HUES6 (cell line): Measurements from ENCODE around the gene C12orf43.

ENCODE experiments used
- H3K27ac ChIP-seq: 2 replicates; pipeline ENCODE4 v1.7.0; 2013; ENCODE audit warnings: low read depth, mild to moderate bottlenecking, low read length, inconsistent platforms
- H3K27me3 ChIP-seq: 2 replicates; pipeline ENCODE4 v1.6.1; 2013; ENCODE audit warnings: low read length; ENCODE audit not compliant: control insufficient read depth, insufficient read depth
- H3K36me3 ChIP-seq: 2 replicates; pipeline ENCODE4 v1.6.1; 2013; ENCODE audit warnings: low read length; ENCODE audit not compliant: control insufficient read depth, insufficient read depth
- H3K4me1 ChIP-seq: 2 replicates; pipeline ENCODE4 v1.6.1; 2013; ENCODE audit warnings: low read length; ENCODE audit not compliant: control insufficient read depth, insufficient read depth
- H3K4me3 ChIP-seq: 2 replicates; pipeline ENCODE4 v1.5.1; 2013; ENCODE audit warnings: low read depth, low read length
- H3K9ac ChIP-seq: one replicate; pipeline ENCODE4 v1.6.1; 2013; ENCODE audit warnings: mild to moderate bottlenecking, low read length
- H3K9me3 ChIP-seq: 2 replicates; pipeline ENCODE4 v1.6.1; 2013; ENCODE audit warnings: low read depth, low read length; ENCODE audit not compliant: control insufficient read depth, insufficient read depth

C12orf43 gene

DNA sequence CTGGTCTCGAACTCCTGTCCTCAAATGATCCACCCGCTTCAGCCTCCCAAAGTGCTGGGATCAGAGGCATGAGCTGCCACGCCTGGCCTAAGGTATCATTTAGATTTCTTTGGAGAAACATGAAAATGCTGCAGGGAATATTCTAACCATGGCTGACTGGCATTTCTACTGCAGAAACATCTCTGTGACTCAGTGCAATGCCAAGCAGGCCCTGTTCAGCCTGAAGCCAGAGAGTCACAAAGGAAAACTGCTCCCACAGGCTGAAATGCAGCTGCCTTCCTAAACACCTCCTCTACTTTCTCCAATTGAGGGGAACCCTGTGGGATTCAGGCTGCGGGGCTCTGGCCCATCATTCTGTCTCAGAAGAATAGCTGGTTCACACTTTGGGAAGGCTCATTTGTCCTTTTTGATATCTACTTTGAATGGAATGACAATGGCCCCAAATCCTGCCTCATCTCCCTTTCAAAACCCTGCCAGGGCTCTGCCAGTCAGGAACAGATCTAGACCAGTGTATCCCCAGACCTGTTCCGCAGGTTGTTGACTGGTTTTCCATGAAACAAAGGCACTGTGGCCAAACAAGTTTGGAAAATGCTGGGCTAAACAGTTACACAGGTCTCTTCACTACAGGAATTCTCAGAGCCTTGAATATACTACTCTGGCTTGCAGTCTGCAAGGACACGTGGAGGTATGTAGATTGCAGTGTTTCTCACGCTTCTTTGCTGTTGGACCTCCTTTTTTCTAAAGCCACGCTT lies 7.8 kb downstream of the C12orf43 start:
- no peak overlapping the region for H3K27ac ChIP-seq
- no peak overlapping the region for H3K9ac ChIP-seq
- H3K9me3 ChIP-seq, result no peaks in the 10 kb centered on the region
- peaks cover 65% of the 10 kb centered on the region for H3K36me3 ChIP-seq
- no peak overlapping the region for H3K4me3 ChIP-seq
- no peaks in the 10 kb centered on the region for H3K4me1 ChIP-seq
- H3K27me3 ChIP-seq, result no peaks in the 10 kb centered on the region

DNA sequence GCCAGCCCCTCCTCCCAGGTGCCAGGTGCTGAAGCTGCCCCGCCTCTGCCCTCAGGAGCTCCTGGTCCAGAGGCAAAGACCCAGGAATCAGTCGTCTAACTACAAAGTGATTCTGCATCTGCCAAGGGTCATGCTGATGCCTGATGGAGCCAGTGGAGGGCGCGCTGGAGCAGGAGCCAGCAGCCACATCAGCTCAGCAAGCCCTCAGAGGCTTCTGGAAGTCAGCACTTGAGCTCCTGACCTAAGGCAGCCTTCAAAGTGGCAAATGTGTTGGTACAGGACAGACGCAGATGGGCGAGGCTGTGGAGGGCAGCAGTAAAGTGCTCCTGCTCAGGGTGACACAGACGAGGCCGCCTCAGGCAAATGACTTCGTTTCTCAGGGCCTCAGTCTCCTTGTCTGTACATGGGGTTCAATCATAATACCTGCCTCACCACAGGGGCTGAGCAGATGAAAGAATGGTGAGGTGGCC lies 10.9 kb downstream of the C12orf43 start:
- Histone ChIP-seq H3K9me3 (no peaks in the 10 kb centered on the region), H3K36me3 (peaks cover 63% of the 10 kb centered on the region)

DNA sequence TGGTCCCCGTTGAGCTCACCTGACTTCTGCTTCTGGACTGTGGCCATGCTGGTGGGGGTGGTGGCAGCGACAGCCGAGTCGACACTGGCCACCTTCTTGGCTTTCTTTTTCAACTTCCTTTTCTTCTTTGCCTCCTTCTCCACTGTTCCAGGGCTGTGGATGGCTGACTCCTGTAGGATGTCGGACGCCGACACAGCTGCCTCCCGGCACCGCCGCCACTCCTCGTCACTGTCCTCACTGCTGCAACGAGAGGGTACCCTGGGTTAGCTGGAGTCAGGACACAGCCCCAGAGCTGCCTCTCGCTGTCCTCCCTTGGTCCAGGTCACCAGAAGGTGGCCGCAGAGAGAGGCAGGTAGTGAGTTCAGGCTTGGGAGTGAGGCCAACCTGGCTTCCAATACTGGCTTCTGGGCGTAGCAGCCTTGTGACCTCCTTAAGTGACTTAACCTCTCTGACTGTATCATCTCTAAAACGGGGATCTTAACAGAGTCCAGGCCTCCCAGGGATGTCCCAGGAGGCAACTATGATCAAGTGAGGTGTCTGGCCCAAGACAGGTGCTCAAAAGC lies 12.0 kb downstream of the C12orf43 start:
- H3K27ac ChIP-seq, result no peak overlapping the region
- no peaks in the 10 kb centered on the region for H3K27me3 ChIP-seq
- H3K4me3 ChIP-seq, result no peak overlapping the region
- peaks cover 3% of the 10 kb centered on the region for H3K4me1 ChIP-seq
- H3K9ac ChIP-seq, result no peak overlapping the region
- peaks cover 60% of the 10 kb centered on the region for H3K36me3 ChIP-seq
- H3K9me3 ChIP-seq, result no peaks in the 10 kb centered on the region

More for the DNA sequence above, 10.9 kb downstream of the C12orf43 start:
- Histone ChIP-seq H3K27me3 (no peaks in the 10 kb centered on the region), H3K27ac (no peak overlapping the region), H3K9ac (no peak overlapping the region), H3K4me3 (no peak overlapping the region), H3K4me1 (no peaks in the 10 kb centered on the region)

DNA sequence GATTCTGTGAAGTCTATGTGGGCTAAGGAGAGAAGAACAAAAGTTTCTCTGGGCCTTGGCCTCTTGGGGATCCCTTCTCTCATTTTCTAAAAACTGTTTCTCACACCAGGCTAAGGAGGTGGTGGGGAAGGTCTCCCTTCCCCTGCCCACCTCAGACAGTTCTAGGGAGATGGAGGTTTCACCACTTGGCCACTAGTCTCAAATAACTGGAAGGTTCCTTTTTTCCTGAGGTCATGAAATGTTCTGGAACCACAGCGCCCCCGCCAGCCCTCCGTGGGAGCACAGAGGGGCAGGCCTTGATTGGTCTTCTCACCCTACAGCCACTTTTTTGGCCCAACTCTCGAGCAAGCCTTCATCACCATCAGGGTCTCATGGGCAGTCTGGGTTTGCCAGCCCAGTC lies 12.6 kb downstream of the C12orf43 start:
- peaks cover 53% of the 10 kb centered on the region for H3K36me3 ChIP-seq
- H3K27me3 ChIP-seq, result no peaks in the 10 kb centered on the region
- peaks cover 3% of the 10 kb centered on the region for H3K4me1 ChIP-seq
- H3K9me3 ChIP-seq, result no peaks in the 10 kb centered on the region
- no peak overlapping the region for H3K9ac ChIP-seq
- no peak overlapping the region for H3K4me3 ChIP-seq
- no peak overlapping the region for H3K27ac ChIP-seq

DNA sequence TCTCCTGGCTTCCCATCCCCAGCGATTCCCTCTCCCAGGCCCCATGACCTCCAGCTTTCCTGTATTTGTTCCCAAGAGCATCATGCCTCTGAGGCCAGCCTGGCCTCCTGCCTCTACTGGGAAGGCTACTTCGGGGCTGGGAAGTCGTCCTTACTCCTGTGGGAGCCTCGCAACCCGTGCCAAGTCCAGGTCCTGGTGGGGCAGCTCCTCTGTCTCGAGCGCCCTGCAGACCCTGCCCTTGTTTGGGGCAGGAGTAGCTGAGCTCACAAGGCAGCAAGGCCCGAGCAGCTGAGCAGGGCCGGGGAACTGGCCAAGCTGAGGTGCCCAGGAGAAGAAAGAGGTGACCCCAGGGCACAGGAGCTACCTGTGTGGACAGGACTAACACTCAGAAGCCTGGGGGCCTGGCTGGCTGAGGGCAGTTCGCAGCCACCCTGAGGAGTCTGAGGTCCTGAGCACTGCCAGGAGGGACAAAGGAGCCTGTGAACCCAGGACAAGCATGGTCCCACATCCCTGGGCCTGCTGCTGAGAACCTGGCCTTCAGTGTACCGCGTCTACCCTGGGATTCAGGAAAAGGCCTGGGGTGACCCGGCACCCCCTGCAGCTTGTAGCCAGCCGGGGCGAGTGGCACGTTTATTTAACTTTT lies 14.3 kb downstream of the C12orf43 start:
- peaks cover 40% of the 10 kb centered on the region for H3K36me3 ChIP-seq
- no peak overlapping the region for H3K27ac ChIP-seq
- H3K9ac ChIP-seq, result no peak overlapping the region

DNA sequence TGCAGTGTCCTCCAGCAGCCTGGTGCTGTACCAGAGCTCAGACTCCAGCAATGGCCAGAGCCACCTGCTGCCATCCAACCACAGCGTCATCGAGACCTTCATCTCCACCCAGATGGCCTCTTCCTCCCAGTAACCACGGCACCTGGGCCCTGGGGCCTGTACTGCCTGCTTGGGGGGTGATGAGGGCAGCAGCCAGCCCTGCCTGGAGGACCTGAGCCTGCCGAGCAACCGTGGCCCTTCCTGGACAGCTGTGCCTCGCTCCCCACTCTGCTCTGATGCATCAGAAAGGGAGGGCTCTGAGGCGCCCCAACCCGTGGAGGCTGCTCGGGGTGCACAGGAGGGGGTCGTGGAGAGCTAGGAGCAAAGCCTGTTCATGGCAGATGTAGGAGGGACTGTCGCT lies 15.2 kb downstream of the C12orf43 start:
- Histone ChIP-seq H3K9me3 (no peaks in the 10 kb centered on the region), H3K4me3 (no peak overlapping the region), H3K27me3 (no peaks in the 10 kb centered on the region), H3K4me1 (peaks cover 3% of the 10 kb centered on the region), H3K36me3 (peaks cover 37% of the 10 kb centered on the region), H3K9ac (no peak overlapping the region), H3K27ac (no peak overlapping the region)

More for the DNA sequence above, 14.3 kb downstream of the C12orf43 start:
- Histone ChIP-seq H3K4me1 (peaks cover 3% of the 10 kb centered on the region), H3K9me3 (no peaks in the 10 kb centered on the region), H3K27me3 (no peaks in the 10 kb centered on the region), H3K4me3 (no peak overlapping the region)

DNA sequence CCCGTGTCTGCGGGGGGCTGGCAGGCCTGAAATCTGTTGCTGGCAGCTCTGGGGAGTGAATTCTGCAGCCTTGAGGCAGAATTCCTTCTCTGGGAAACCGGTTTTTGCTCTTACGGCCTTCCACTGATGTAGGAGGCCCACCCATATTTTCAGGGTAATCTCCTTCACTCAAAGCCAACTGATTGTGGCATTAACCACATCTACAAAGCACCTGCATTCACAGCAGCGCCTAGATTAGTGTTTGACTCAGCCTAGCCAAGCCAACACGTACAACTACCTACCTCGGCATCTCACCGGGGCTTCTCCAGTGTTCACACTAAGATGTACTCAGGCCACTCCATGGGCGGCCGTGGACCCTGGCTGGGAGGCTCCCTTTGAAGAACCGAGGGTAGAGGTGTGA lies 15.8 kb downstream of the C12orf43 start:
- Histone ChIP-seq H3K27ac (no peak overlapping the region), H3K4me3 (no peak overlapping the region), H3K4me1 (peaks cover 3% of the 10 kb centered on the region), H3K9me3 (no peaks in the 10 kb centered on the region), H3K27me3 (no peaks in the 10 kb centered on the region), H3K9ac (no peak overlapping the region), H3K36me3 (peaks cover 34% of the 10 kb centered on the region)

DNA sequence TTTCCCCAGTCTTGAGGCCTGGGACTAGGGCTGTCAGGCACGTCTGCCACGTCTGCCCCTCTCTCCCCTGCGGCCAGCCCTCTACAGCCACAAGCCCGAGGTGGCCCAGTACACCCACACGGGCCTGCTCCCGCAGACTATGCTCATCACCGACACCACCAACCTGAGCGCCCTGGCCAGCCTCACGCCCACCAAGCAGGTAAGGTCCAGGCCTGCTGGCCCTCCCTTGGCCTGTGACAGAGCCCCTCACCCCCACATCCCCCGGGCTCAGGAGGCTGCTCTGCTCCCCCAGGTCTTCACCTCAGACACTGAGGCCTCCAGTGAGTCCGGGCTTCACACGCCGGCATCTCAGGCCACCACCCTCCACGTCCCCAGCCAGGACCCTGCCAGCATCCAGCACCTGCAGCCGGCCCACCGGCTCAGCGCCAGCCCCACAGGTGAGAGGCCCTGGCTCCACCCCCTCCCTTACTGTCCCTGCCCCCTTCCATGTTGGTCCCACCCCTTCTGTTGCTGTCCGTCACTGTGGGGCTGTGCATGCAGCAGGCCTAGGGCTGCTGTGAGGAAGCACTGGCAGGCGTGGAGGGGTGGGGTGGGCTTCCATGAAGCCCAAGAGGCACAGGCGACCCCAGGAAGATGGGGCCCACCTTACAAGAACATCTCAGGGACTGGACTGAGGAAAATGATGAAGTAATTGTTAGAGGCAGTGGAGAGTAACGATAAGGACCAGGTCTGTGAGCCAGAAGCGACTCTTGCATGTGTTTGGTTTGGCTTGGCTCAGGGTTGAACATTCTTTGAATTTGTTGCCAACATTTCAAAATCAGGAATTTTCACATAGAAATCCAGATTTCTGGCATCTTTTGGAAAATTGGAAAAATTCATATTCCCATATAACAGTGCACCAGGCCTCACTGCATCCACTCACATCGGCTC lies 16.8 kb downstream of the C12orf43 start:
- peaks cover 3% of the 10 kb centered on the region for H3K4me1 ChIP-seq
- H3K36me3 ChIP-seq, result peaks cover 28% of the 10 kb centered on the region
- no peak overlapping the region for H3K9ac ChIP-seq
- H3K27me3 ChIP-seq, result no peaks in the 10 kb centered on the region
- peak overlapping the region; percentile 37; the same call in 1 of the 2 replicates for H3K4me3 ChIP-seq
- H3K9me3 ChIP-seq, result no peaks in the 10 kb centered on the region
- no peak overlapping the region for H3K27ac ChIP-seq

DNA sequence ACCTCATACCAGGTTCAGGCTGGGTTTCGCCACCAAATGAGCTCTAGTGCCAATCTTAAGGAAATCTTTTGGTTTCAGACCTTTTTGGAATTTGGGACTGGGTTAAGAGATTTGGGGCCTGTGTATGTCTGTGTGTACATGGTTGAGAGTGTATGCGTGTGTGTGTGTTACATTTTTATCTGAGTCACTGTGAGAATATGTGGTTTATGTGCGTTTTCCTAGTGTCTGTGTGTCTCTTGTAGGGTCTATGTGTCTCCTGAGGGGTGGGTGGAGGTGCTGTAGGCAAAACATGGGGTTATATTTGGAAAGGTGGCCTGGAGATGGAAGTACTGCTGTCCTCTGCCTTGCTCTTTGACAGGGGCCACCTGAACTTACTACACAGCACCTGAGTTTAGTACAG lies 17.9 kb downstream of the C12orf43 start:
- H3K4me3 ChIP-seq, result no peak overlapping the region
- no peak overlapping the region for H3K9ac ChIP-seq
- H3K27ac ChIP-seq, result no peak overlapping the region
- peaks cover 18% of the 10 kb centered on the region for H3K36me3 ChIP-seq
- H3K4me1 ChIP-seq, result peaks cover 3% of the 10 kb centered on the region
- no peaks in the 10 kb centered on the region for H3K27me3 ChIP-seq
- no peaks in the 10 kb centered on the region for H3K9me3 ChIP-seq

DNA sequence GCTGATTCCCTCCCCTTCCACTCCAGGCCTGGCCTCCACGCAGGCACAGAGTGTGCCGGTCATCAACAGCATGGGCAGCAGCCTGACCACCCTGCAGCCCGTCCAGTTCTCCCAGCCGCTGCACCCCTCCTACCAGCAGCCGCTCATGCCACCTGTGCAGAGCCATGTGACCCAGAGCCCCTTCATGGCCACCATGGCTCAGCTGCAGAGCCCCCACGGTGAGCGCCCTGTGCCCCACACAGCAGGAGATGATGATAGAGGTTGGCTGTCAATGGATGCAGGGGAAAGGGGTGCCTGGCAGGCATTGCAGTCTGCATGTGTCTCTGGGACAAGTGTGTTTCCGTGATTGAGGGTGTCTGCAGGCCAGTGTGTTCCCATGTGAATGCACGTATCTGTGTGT lies 18.8 kb downstream of the C12orf43 start:
- Histone ChIP-seq H3K36me3 (peaks cover 10% of the 10 kb centered on the region), H3K27ac (no peak overlapping the region)

More for the DNA sequence above, 18.8 kb downstream of the C12orf43 start:
- H3K27me3 ChIP-seq, result no peaks in the 10 kb centered on the region
- H3K4me1 ChIP-seq, result peaks cover 3% of the 10 kb centered on the region
- H3K9me3 ChIP-seq, result no peaks in the 10 kb centered on the region
- no peak overlapping the region for H3K9ac ChIP-seq
- no peak overlapping the region for H3K4me3 ChIP-seq
